ENCODE results near the gene DNAJB12.

DNAJB12 gene

DNA sequence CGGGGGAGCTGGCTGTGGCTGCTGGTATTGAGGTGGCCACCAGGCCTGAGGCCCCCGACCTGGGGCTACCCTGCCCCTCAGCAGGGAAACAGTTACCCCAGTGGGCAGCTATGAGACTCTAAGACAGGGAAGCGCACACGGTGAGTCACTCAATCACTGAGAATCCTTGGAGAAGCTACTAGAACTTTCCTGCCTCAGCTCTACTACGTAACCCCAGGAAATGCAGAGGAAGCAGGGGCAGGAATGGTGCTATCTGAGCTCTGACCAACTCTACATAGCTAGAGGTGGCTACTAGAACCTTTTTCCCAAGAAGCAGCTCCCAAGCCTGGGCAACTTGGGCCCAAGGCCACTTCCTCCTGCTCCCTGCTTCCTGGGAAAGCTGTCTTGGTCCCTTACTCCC is 11.8 kb downstream of the DNAJB12 start:
- TF ChIP-seq EZH2phosphoT487 (IDR thresholded peaks at IDR 0.05; ENCODE audit: low read length) (no peak), EZH2 (optimal IDR thresholded peaks at IDR 0.05; ENCODE audit: low read depth, low read length) (no peak), CTCF (IDR thresholded peaks at IDR 0.05; ENCODE audit: low read length) (no peak)
- Histone ChIP-seq H3K9me2 (replicated peaks; ENCODE audit: insufficient read depth, low read length) (no peaks in the 10 kb centered on the region), H2AFZ (ENCODE audit: low read length) (no peak overlapping the region), H3K27me3 (replicated peaks; ENCODE audit: insufficient read depth, low read length) (no peaks in the 10 kb centered on the region), H3K4me3 (ENCODE audit: low read length) (no peak overlapping the region), H3K36me3 (replicated peaks; ENCODE audit: insufficient read depth, low read length) (no peaks in the 10 kb centered on the region; the same call in none of the 2 replicates), H3K9me3 (replicated peaks; ENCODE audit: insufficient read depth, low read length) (no peaks in the 10 kb centered on the region), H3K79me2 (ENCODE audit: low read length) (no peaks in the 10 kb centered on the region), H3F3A (ENCODE audit: insufficient read depth, low read length) (0 out of 2 replicates have a peak, but pooled peaks cover 3% of the 10 kb centered on the region), H3K27ac (ENCODE audit: low read length) (no peak overlapping the region), H3K4me2 (ENCODE audit: low read depth, low read length) (no peak overlapping the region), H3K4me1 (ENCODE audit: low read length) (0 out of 2 replicates have a peak, but pooled peaks cover 3% of the 10 kb centered on the region), H4K20me1 (ENCODE audit: insufficient read depth, low read length) (no peaks in the 10 kb centered on the region), H3K9ac (ENCODE audit: low read length) (no peak overlapping the region)
- no peak for DNase-seq

DNA sequence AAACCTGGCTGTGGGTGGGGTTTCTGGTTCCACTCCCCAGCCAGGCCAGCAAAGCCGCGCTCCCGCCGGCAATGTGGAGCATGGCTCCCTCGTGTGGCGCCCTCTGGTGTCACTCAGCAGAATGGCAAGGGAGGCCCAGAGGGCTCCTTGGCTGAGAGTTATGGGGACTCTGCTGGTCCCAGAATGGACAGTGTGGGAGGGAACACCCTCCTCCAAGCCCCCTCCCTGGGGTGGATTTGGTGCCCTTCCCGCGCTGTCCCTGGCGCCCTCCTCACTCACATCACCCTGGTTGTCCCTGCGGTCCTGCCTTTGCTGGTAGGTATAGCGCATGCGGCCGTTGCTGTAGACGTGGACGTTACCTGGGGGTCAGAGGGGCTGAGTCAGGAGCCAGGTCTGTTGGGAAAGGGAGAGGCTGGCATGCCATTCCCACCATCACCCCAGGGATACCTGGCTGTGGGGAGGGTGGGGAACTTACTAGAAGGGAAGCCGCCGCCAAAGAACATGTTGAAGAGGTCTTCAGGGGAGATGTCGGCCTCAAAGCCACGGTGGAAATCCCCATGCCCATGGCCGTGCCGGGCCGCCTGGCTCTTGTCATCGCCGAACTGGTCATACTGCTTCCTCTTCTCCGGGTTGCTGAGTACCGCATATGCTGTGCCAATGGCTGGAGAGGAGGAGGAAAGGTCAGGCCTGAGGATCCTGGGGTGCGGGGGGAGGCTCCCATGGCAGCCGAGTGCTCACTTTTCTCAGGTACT is 14.0 kb downstream of the DNAJB12 start:
- Histone ChIP-seq H3K4me2 (ENCODE audit: low read depth, low read length) (no peak overlapping the region), H3K4me3 (ENCODE audit: low read length) (no peak overlapping the region), H3K9me2 (replicated peaks; ENCODE audit: insufficient read depth, low read length) (no peaks in the 10 kb centered on the region), H3K4me1 (ENCODE audit: low read length) (peaks cover 17% of the 10 kb centered on the region), H3K9ac (ENCODE audit: low read length) (no peak overlapping the region), H3K79me2 (ENCODE audit: low read length) (peaks cover 3% of the 10 kb centered on the region; the same call in 1 of the 2 replicates), H3F3A (ENCODE audit: insufficient read depth, low read length) (peaks cover 11% of the 10 kb centered on the region), H3K27me3 (replicated peaks; ENCODE audit: insufficient read depth, low read length) (no peaks in the 10 kb centered on the region), H3K36me3 (replicated peaks; ENCODE audit: insufficient read depth, low read length) (no peaks in the 10 kb centered on the region; the same call in none of the 2 replicates), H3K9me3 (replicated peaks; ENCODE audit: insufficient read depth, low read length) (no peaks in the 10 kb centered on the region), H4K20me1 (ENCODE audit: insufficient read depth, low read length) (no peaks in the 10 kb centered on the region), H3K27ac (ENCODE audit: low read length) (no peak overlapping the region), H2AFZ (ENCODE audit: low read length) (no peak overlapping the region)
- DNase-seq, result peak; percentile 70
- TF ChIP-seq EZH2 (optimal IDR thresholded peaks at IDR 0.05; ENCODE audit: low read depth, low read length) (no peak), CTCF (IDR thresholded peaks at IDR 0.05; ENCODE audit: low read length) (peak; percentile 95)

GRCh38 chr10:72338180-72338579 is 16.5 kb downstream of the DNAJB12 start:
- Histone ChIP-seq H3K4me2 (ENCODE audit: low read depth, low read length) (no peak overlapping the region), H3K4me1 (ENCODE audit: low read length) (peaks cover 35% of the 10 kb centered on the region), H3K36me3 (replicated peaks; ENCODE audit: insufficient read depth, low read length) (no peaks in the 10 kb centered on the region; the same call in none of the 2 replicates), H4K20me1 (ENCODE audit: insufficient read depth, low read length) (no peaks in the 10 kb centered on the region), H3F3A (ENCODE audit: insufficient read depth, low read length) (peaks cover 18% of the 10 kb centered on the region), H3K9me2 (replicated peaks; ENCODE audit: insufficient read depth, low read length) (no peaks in the 10 kb centered on the region), H3K9me3 (replicated peaks; ENCODE audit: insufficient read depth, low read length) (no peaks in the 10 kb centered on the region), H3K27me3 (replicated peaks; ENCODE audit: insufficient read depth, low read length) (no peaks in the 10 kb centered on the region), H3K79me2 (ENCODE audit: low read length) (peaks cover 3% of the 10 kb centered on the region; the same call in 1 of the 2 replicates), H3K9ac (ENCODE audit: low read length) (no peak overlapping the region), H3K4me3 (ENCODE audit: low read length) (no peak overlapping the region), H3K27ac (ENCODE audit: low read length) (no peak overlapping the region), H2AFZ (ENCODE audit: low read length) (no peak overlapping the region)
- no peak for DNase-seq
- TF ChIP-seq CTCF (IDR thresholded peaks at IDR 0.05; ENCODE audit: low read length), result no peak
- TF ChIP-seq EZH2phosphoT487 (IDR thresholded peaks at IDR 0.05; ENCODE audit: low read length), result no peak
- TF ChIP-seq EZH2 (optimal IDR thresholded peaks at IDR 0.05; ENCODE audit: low read depth, low read length), result no peak

Data from MM.1S (cell line).